HepG2 (cell line): ENCODE data around the gene HOXA7. TPM values are rescaled to one million over a fixed set of nuclear protein-coding genes. Genes with fewer than 3 reads are reported as not detected.

Source experiments
- CHD4 ChIP-seq: fragments of 200-600 bp; sonication (generic); IDR thresholded peaks from 2 replicates; pipeline ENCODE4 v1.7.0; 2017; ENCODE audit warnings: mild to moderate bottlenecking, low read length, borderline replicate concordance
- EZH2 ChIP-seq: conservative IDR thresholded peaks from 2 replicates; pipeline ENCODE4 v1.6.1; 2012; ENCODE audit warnings: mild to moderate bottlenecking, low read depth, low read length, moderate library complexity
- MBNL3 ChIP-seq: fragments of 250-450 bp; sonication (Bioruptor Pico); conservative IDR thresholded peaks from 2 replicates; pipeline ENCODE4 v1.8.0; 2022; ENCODE audit warnings: mild to moderate bottlenecking, inconsistent platforms
- U2AF2 ChIP-seq: fragments of 200-400 bp; formaldehyde crosslinking; IDR thresholded peaks from 2 replicates; pipeline ENCODE4 v1.6.1; 2017; ENCODE audit warnings: low read depth, mild to moderate bottlenecking, low read length
- ZBTB1 ChIP-seq: sonication (generic); formaldehyde crosslinking; IDR thresholded peaks from 2 replicates; pipeline ENCODE4 v1.4.0; 2020; ENCODE audit warnings: missing genetic modification reagents, borderline replicate concordance
- ZNF251 ChIP-seq: sonication (generic); formaldehyde crosslinking; IDR thresholded peaks from 2 replicates; pipeline ENCODE4 v1.9.0; 2021; ENCODE audit warnings: mild to moderate bottlenecking, missing genetic modification reagents
- ZNF556 ChIP-seq: sonication (generic); formaldehyde crosslinking; IDR thresholded peaks from 2 replicates; pipeline ENCODE4 v1.4.0; 2020; ENCODE audit warnings: mild to moderate bottlenecking, missing genetic modification reagents, borderline replicate concordance
- ZNF672 ChIP-seq: sonication (generic); formaldehyde crosslinking; IDR thresholded peaks from 2 replicates; pipeline ENCODE4 v1.8.1; 2022; ENCODE audit warnings: missing genetic modification reagents
- polyA plus RNA-seq, 8 experiments: library from polyadenylated mRNA; depleted of rRNA in 3 of 8; stranded (reverse) in 7 of 8; unstranded in 1 of 8; fragments of >200 nt; fragmentation: Illumina TruSeq in 4 of 8; extraction: Trizol in 4 of 8; gene quantifications; 2 replicates each; pipeline versions ENCODE4 v1.2.1 to v1.2.3, GENCODE V29; 2011 to 2016; ENCODE audit warnings: low read depth in 4 of 8, missing spikeins in 1 of 8, mixed read lengths in 1 of 8; ENCODE audit not compliant: insufficient read depth in 1 of 8
- total RNA-seq, 5 experiments: library from RNA; depleted of rRNA; stranded (reverse); fragments of >200 nt; fragmentation: Illumina TruSeq; extraction: Trizol; gene quantifications; 2 replicates each; pipeline ENCODE4 v1.2.3, GENCODE V29; 2016; ENCODE audit warnings: low read depth in 1 of 5
- TF ChIP-seq, protein P1 (sequence below): sonication (generic); formaldehyde crosslinking; IDR thresholded peaks from 2 replicates; pipeline ENCODE4 v1.5.1; 2020; ENCODE audit warnings: missing genetic modification reagents, mild to moderate bottlenecking, borderline replicate concordance
- TF ChIP-seq, protein P2 (sequence below): sonication (generic); formaldehyde crosslinking; IDR thresholded peaks from 2 replicates; pipeline ENCODE4 v1.5.1; 2020; ENCODE audit warnings: mild to moderate bottlenecking, missing genetic modification reagents
- TF ChIP-seq, protein P3 (sequence below): sonication (generic); formaldehyde crosslinking; IDR thresholded peaks from 2 replicates; pipeline ENCODE4 v1.5.0; 2020; ENCODE audit warnings: mild to moderate bottlenecking, low read depth, missing genetic modification reagents, borderline replicate concordance
- TF ChIP-seq, protein P4 (sequence below): sonication (generic); formaldehyde crosslinking; IDR thresholded peaks from 2 replicates; pipeline ENCODE4 v1.8.1; 2023; ENCODE audit warnings: missing genetic modification reagents, inconsistent platforms, borderline replicate concordance
- TF ChIP-seq, protein P5 (sequence below): sonication (generic); formaldehyde crosslinking; IDR thresholded peaks from 2 replicates; pipeline ENCODE4 v1.4.0; 2020; ENCODE audit warnings: missing genetic modification reagents
- TF ChIP-seq, protein P6 (sequence below), 2 experiments: fragments of 450-650 bp in 1 of 2; sonication (generic) in 1 of 2; formaldehyde crosslinking; IDR thresholded peaks; 2 replicates each; pipeline versions ENCODE4 v1.5.0 to v1.8.0; 2020 to 2022; ENCODE audit warnings: mild to moderate bottlenecking in 1 of 2, missing genetic modification reagents in 1 of 2
- TF ChIP-seq, protein P7 (sequence below): sonication (generic); formaldehyde crosslinking; conservative IDR thresholded peaks from 2 replicates; pipeline ENCODE4 v1.4.0; 2020; ENCODE audit warnings: missing genetic modification reagents

The HOXA7 gene
- total and polyA plus RNA-seq, 2 of the 13 experiments (the other 11 are each of a cell fraction or from before 2014, with no cell fraction given) = 0.05 TPM; not detected in 1

DNA sequence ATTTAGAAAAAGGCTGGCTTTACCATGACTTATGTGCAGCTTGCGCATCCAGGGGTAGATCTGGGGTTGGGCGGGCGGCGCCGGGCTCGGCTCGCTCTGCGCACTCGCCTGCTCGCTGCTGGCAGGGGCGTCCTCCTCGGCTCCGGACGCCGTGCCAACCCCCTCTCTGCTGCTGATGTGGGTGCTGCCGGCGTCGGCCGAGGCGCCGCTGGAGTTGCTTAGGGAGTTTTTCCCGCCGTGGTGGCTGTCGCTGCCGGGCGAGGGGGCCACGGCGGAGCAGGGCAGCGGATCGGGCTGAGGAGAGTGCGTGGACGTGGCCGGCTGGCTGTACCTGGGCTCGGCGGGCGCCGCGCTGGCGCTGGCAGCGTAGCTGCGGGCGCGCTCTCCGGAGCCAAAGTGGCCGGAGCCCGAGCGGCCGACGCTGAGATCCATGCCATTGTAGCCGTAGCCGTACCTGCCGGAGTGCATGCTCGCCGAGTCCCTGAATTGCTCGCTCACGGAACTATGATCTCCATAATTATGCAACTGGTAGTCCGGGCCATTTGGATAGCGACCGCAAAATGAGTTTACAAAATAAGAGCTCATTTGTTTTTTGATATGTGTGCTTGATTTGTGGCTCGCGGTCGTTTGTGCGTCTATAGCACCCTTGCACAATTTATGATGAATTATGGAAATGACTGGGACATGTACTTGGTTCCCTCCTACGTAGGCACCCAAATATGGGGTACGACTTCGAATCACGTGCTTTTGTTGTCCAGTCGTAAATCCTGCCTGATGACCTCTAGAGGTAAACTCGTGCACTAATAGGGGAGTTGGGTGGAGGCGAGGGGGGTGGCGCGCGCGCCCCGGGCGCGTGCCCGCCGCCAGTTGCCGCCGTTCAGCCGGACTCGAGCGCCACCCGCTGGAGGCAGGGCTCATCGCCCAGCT lies 13.2 kb downstream of the HOXA7 start, which contains the start of gene HOXA5 (continued):
- TF ChIP-seq, protein P1, sequence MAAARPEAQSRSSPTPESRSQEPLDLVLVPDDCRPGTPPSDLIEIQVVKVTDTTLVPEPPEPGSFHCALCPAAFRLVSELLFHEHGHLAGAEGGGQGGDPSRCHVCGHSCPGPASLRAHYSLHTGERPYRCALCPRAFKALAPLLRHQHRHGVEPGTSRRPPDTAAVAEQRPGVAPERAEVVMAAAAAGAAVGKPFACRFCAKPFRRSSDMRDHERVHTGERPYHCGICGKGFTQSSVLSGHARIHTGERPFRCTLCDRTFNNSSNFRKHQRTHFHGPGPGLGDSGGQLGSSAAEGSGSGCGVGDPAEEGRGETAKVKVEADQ (CRISPR knock-in tag) = no peak
- TF ChIP-seq ZNF672 (CRISPR knock-in tag) = no peak
- TF ChIP-seq ZNF251 (CRISPR knock-in tag) = no peak
- no peak; the same call in 1 of the 2 replicates for TF ChIP-seq ZNF556 (CRISPR knock-in tag)
- TF ChIP-seq U2AF2 = no peak
- TF ChIP-seq, protein P2, sequence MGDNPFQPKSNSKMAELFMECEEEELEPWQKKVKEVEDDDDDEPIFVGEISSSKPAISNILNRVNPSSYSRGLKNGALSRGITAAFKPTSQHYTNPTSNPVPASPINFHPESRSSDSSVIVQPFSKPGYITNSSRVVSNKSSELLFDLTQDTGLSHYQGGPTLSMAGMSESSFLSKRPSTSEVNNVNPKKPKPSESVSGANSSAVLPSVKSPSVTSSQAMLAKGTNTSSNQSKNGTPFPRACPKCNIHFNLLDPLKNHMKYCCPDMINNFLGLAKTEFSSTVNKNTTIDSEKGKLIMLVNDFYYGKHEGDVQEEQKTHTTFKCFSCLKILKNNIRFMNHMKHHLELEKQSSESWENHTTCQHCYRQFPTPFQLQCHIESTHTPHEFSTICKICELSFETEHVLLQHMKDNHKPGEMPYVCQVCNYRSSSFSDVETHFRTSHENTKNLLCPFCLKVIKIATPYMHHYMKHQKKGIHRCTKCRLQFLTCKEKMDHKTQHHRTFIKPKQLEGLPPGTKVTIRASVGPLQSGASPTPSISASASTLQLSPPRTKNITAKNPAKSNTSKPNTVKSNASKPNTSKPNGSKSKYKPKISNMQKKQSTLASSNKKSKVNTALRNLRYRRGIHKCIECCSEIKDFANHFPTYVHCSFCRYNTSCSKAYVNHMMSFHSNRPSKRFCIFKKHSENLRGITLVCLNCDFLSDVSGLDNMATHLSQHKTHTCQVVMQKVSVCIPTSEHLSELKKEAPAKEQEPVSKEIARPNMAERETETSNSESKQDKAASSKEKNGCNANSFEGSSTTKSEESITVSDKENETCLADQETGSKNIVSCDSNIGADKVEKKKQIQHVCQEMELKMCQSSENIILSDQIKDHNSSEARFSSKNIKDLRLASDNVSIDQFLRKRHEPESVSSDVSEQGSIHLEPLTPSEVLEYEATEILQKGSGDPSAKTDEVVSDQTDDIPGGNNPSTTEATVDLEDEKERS (CRISPR knock-in tag) = no peak
- TF ChIP-seq MBNL3 (CRISPR knock-in tag) = no peak
- TF ChIP-seq CHD4 = no peak
- TF ChIP-seq, protein P3, sequence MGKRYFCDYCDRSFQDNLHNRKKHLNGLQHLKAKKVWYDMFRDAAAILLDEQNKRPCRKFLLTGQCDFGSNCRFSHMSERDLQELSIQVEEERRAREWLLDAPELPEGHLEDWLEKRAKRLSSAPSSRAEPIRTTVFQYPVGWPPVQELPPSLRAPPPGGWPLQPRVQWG (CRISPR knock-in tag) = no peak
- TF ChIP-seq, protein P4, sequence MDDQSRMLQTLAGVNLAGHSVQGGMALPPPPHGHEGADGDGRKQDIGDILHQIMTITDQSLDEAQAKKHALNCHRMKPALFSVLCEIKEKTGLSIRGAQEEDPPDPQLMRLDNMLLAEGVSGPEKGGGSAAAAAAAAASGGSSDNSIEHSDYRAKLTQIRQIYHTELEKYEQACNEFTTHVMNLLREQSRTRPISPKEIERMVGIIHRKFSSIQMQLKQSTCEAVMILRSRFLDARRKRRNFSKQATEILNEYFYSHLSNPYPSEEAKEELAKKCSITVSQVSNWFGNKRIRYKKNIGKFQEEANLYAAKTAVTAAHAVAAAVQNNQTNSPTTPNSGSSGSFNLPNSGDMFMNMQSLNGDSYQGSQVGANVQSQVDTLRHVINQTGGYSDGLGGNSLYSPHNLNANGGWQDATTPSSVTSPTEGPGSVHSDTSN = no peak
- TF ChIP-seq, protein P5, sequence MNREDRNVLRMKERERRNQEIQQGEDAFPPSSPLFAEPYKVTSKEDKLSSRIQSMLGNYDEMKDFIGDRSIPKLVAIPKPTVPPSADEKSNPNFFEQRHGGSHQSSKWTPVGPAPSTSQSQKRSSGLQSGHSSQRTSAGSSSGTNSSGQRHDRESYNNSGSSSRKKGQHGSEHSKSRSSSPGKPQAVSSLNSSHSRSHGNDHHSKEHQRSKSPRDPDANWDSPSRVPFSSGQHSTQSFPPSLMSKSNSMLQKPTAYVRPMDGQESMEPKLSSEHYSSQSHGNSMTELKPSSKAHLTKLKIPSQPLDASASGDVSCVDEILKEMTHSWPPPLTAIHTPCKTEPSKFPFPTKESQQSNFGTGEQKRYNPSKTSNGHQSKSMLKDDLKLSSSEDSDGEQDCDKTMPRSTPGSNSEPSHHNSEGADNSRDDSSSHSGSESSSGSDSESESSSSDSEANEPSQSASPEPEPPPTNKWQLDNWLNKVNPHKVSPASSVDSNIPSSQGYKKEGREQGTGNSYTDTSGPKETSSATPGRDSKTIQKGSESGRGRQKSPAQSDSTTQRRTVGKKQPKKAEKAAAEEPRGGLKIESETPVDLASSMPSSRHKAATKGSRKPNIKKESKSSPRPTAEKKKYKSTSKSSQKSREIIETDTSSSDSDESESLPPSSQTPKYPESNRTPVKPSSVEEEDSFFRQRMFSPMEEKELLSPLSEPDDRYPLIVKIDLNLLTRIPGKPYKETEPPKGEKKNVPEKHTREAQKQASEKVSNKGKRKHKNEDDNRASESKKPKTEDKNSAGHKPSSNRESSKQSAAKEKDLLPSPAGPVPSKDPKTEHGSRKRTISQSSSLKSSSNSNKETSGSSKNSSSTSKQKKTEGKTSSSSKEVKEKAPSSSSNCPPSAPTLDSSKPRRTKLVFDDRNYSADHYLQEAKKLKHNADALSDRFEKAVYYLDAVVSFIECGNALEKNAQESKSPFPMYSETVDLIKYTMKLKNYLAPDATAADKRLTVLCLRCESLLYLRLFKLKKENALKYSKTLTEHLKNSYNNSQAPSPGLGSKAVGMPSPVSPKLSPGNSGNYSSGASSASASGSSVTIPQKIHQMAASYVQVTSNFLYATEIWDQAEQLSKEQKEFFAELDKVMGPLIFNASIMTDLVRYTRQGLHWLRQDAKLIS (CRISPR knock-in tag) = no peak
- TF ChIP-seq EZH2 = no peak
- TF ChIP-seq, protein P6, sequence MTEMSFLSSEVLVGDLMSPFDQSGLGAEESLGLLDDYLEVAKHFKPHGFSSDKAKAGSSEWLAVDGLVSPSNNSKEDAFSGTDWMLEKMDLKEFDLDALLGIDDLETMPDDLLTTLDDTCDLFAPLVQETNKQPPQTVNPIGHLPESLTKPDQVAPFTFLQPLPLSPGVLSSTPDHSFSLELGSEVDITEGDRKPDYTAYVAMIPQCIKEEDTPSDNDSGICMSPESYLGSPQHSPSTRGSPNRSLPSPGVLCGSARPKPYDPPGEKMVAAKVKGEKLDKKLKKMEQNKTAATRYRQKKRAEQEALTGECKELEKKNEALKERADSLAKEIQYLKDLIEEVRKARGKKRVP (CRISPR knock-in tag; IDR thresholded peaks at IDR 0.05) = no peak
- TF ChIP-seq, protein P7, sequence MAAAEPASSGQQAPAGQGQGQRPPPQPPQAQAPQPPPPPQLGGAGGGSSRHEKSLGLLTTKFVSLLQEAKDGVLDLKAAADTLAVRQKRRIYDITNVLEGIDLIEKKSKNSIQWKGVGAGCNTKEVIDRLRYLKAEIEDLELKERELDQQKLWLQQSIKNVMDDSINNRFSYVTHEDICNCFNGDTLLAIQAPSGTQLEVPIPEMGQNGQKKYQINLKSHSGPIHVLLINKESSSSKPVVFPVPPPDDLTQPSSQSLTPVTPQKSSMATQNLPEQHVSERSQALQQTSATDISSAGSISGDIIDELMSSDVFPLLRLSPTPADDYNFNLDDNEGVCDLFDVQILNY = no peak
- TF ChIP-seq ZBTB1 (CRISPR knock-in tag) = no peak
